Vagina (tissue), 2 donors: ENCODE measurements around the gene ALG1.
"Not testable (repeated sequence)": the region's sequence is repeated elsewhere in the genome, so short reads cannot be mapped to it uniquely, and the experiment has no call there.

Source experiments
- CTCF ChIP-seq, 3 experiments: fragments of 450-650 bp in 2 of 3; fragments of 200-600 bp in 1 of 3; sonication (generic) in 1 of 3; IDR thresholded peaks; one replicate each; pipeline ENCODE4 v1.5.1; 2017 to 2019; ENCODE audit warnings: antibody characterized with exemption in 3 of 3, mild to moderate bottlenecking in 2 of 3, moderate library complexity in 2 of 3
- POLR2A ChIP-seq, 2 donors: fragments of 450-650 bp; IDR thresholded peaks; one replicate each; pipeline ENCODE4 v1.6.1; 2017; ENCODE audit warnings: antibody characterized with exemption in 2 of 2, mild to moderate bottlenecking in 2 of 2, moderate library complexity in 2 of 2
- POLR2AphosphoS5 ChIP-seq, 2 donors: sonication (generic); formaldehyde crosslinking; IDR thresholded peaks; one replicate each; pipeline ENCODE4 v1.9.0; 2017; ENCODE audit warnings: antibody characterized with exemption in 2 of 2, mild to moderate bottlenecking in 2 of 2, low read depth in 1 of 2; ENCODE audit not compliant: insufficient read depth in 1 of 2

- TF ChIP-seq POLR2A (IDR thresholded peaks at IDR 0.05); CTCF (IDR thresholded peaks at IDR 0.05); POLR2AphosphoS5 (IDR thresholded peaks at IDR 0.05; ENCODE audit: insufficient read depth in 1 of 2, low read depth in 1 of 2): not testable (repeated sequence)
Measured at GRCh38 chr16:5084099-5084731, 12.6 kb downstream of the ALG1 start.
